H1 (cell line): ENCODE results near the gene DAPK1. TPM values are rescaled to one million over a fixed set of nuclear protein-coding genes. Genes with fewer than 3 reads are reported as not detected.

Source experiments
- CTCF ChIA-PET: fragments of 300-600 bp; sonication (Branson Sonifier 250); formaldehyde crosslinking; loops from one replicate; lab custom pipeline; 2021; ENCODE audit not compliant: partially characterized antibody; lab: Charles Lee
- POLR2A ChIA-PET: fragments of 300-600 bp; sonication (Branson Sonifier 250); formaldehyde crosslinking; loops from one replicate; lab custom pipeline; 2021; ENCODE audit warnings: inconsistent platforms; ENCODE audit not compliant: partially characterized antibody; lab: Charles Lee
- DNase-seq, 2 experiments: peaks; one replicate each; pipeline versions ENCODE4 v3.0.0 to v3.0.0-alpha.2; 2010 to 2022; ENCODE audit warnings: low spot score in 2 of 2, low read depth in 1 of 2, mixed read lengths in 1 of 2
- FAIRE-seq: peaks from 2 replicates; lab custom pipeline; 2011; peaks lifted over from hg19 to GRCh38; lab: Jason Lieb, UNC
- H2AFZ ChIP-seq: 2 replicates; pipeline ENCODE4 v1.8.1; 2012; ENCODE audit warnings: low read length, inconsistent platforms
- H2AK5ac ChIP-seq: 2 replicates; pipeline ENCODE4 v1.6.1; 2013; ENCODE audit warnings: low read depth, low read length
- H2BK120ac ChIP-seq: replicated peaks from 2 replicates; pipeline ENCODE3; 2013; ENCODE audit warnings: low read depth, low read length, inconsistent platforms
- H2BK12ac ChIP-seq: 2 replicates; pipeline ENCODE4 v1.6.1; 2013; ENCODE audit warnings: low read depth, low read length
- H2BK15ac ChIP-seq: 2 replicates; pipeline ENCODE4 v1.6.1; 2013; ENCODE audit warnings: low read length
- H2BK20ac ChIP-seq: 2 replicates; pipeline ENCODE4 v1.6.1; 2013; ENCODE audit warnings: low read length
- H2BK5ac ChIP-seq: 2 replicates; pipeline ENCODE4 v1.6.1; 2013; ENCODE audit warnings: low read depth, low read length
- H3K14ac ChIP-seq: 2 replicates; pipeline ENCODE4 v1.6.1; 2013; ENCODE audit warnings: inconsistent platforms; ENCODE audit not compliant: insufficient read length
- H3K18ac ChIP-seq: 2 replicates; pipeline ENCODE4 v1.6.1; 2013; ENCODE audit warnings: low read length; ENCODE audit errors: extremely low read depth
- H3K23ac ChIP-seq: 2 replicates; pipeline ENCODE4 v1.6.1; 2013; ENCODE audit warnings: inconsistent platforms; ENCODE audit not compliant: insufficient read length
- H3K23me2 ChIP-seq: 2 replicates; pipeline ENCODE4 v1.6.1; 2013; ENCODE audit warnings: low read depth, low read length
- H3K27ac ChIP-seq: 2 replicates; pipeline ENCODE4 v1.6.1; 2011; ENCODE audit warnings: low read depth, low read length, inconsistent platforms
- H3K27me3 ChIP-seq, 4 experiments: replicated peaks in 1 of 4; 1 replicate in 1 of 4; 2 replicates in 3 of 4; pipeline versions ENCODE4 v1.6.1 to v1.8.1; 2011 to 2013; ENCODE audit warnings: low read length in 3 of 4, mild to moderate bottlenecking in 3 of 4, inconsistent platforms in 2 of 4, mixed read lengths in 2 of 4, moderate library complexity in 1 of 4; ENCODE audit not compliant: control insufficient read depth in 3 of 4, insufficient read depth in 3 of 4; ENCODE audit errors: extremely low read depth in 1 of 4
- H3K36me3 ChIP-seq, 4 experiments: 2 replicates each; pipeline versions ENCODE4 v1.6.1 to v1.8.1; 2011 to 2013; ENCODE audit warnings: mild to moderate bottlenecking in 4 of 4, low read length in 3 of 4, moderate library complexity in 2 of 4, control low read depth in 1 of 4, inconsistent platforms in 1 of 4; ENCODE audit not compliant: insufficient read depth in 4 of 4, control insufficient read depth in 2 of 4
- H3K4ac ChIP-seq: replicated peaks from 2 replicates; pipeline ENCODE3; 2013; ENCODE audit warnings: low read length, low read depth, mixed read lengths, inconsistent platforms; ENCODE audit not compliant: insufficient read length
- H3K4me1 ChIP-seq, 4 experiments: replicated peaks in 1 of 4; 1 replicate in 1 of 4; 2 replicates in 3 of 4; pipeline versions ENCODE4 v1.6.1 to v1.8.1; 2011 to 2013; ENCODE audit warnings: low read length in 3 of 4, inconsistent platforms in 2 of 4, mixed read lengths in 1 of 4; ENCODE audit not compliant: insufficient read depth in 4 of 4, control insufficient read depth in 3 of 4
- H3K4me2 ChIP-seq, 2 experiments: 2 replicates each; pipeline versions ENCODE4 v1.6.1 to v1.8.1; 2011 to 2013; ENCODE audit warnings: low read depth in 2 of 2, low read length in 2 of 2, control low read depth in 1 of 2, inconsistent platforms in 1 of 2, mild to moderate bottlenecking in 1 of 2; ENCODE audit not compliant: insufficient read depth in 1 of 2
- H3K4me3 ChIP-seq, 4 experiments: fragments of 200-600, 300-600 bp in 1 of 4; sonication (generic), shearing (Covaris generic), sonication (Bioruptor Twin) in 1 of 4; 2 replicates each; pipeline versions ENCODE4 v1.5.1 to v1.8.1; 2011 to 2016; ENCODE audit warnings: low read length in 4 of 4, low read depth in 3 of 4, control low read depth in 2 of 4, inconsistent platforms in 2 of 4, mild to moderate bottlenecking in 2 of 4, mixed read lengths in 1 of 4, moderate library complexity in 1 of 4; ENCODE audit not compliant: insufficient read depth in 2 of 4; ENCODE audit errors: extremely low read depth in 1 of 4
- H3K56ac ChIP-seq: replicated peaks from 2 replicates; pipeline ENCODE3; 2013; ENCODE audit warnings: low read depth, mild to moderate bottlenecking, mixed read lengths, low read length, inconsistent platforms; ENCODE audit not compliant: insufficient read length
- H3K79me1 ChIP-seq: 2 replicates; pipeline ENCODE4 v1.6.1; 2013; ENCODE audit warnings: low read depth, low read length, control low read depth
- H3K79me2 ChIP-seq, 2 experiments: 2 replicates each; pipeline versions ENCODE4 v1.6.1 to v1.8.1; 2012 to 2013; ENCODE audit warnings: low read length in 2 of 2, mild to moderate bottlenecking in 2 of 2, inconsistent platforms in 1 of 2; ENCODE audit not compliant: insufficient read depth in 2 of 2, control insufficient read depth in 1 of 2
- H3K9ac ChIP-seq, 4 experiments: replicated peaks in 1 of 4; 1 replicate in 1 of 4; 2 replicates in 3 of 4; pipeline versions ENCODE4 v1.6.1 to v1.8.1; 2011 to 2013; ENCODE audit warnings: low read depth in 3 of 4, low read length in 3 of 4, control low read depth in 2 of 4, mild to moderate bottlenecking in 2 of 4, moderate library complexity in 2 of 4, inconsistent platforms in 1 of 4; ENCODE audit errors: extremely low read depth in 1 of 4
- H3K9me3 ChIP-seq, 2 experiments: 2 replicates each; pipeline versions ENCODE4 v1.6.1 to v1.8.1; 2012 to 2013; ENCODE audit warnings: mild to moderate bottlenecking in 2 of 2, moderate library complexity in 2 of 2, control low read depth in 1 of 2, inconsistent platforms in 1 of 2, low read depth in 1 of 2, low read length in 1 of 2, mixed read lengths in 1 of 2; ENCODE audit not compliant: insufficient read depth in 2 of 2
- H4K20me1 ChIP-seq, 2 experiments: replicated peaks in 1 of 2; 2 replicates each; pipeline versions ENCODE3 to v1.8.1; 2011 to 2013; ENCODE audit warnings: inconsistent platforms in 2 of 2, low read length in 2 of 2, mild to moderate bottlenecking in 1 of 2; ENCODE audit not compliant: insufficient read depth in 2 of 2, control insufficient read depth in 1 of 2
- H4K5ac ChIP-seq: 2 replicates; pipeline ENCODE4 v1.6.1; 2013; ENCODE audit warnings: low read length, low read depth, mixed read lengths, inconsistent platforms; ENCODE audit not compliant: insufficient read length
- H4K8ac ChIP-seq: 2 replicates; pipeline ENCODE4 v1.8.0; 2013; ENCODE audit warnings: mild to moderate bottlenecking, moderate library complexity, low read length, inconsistent platforms; ENCODE audit not compliant: insufficient read depth; ENCODE audit errors: extremely low read depth
- H4K91ac ChIP-seq: replicated peaks from 2 replicates; pipeline ENCODE3; 2013; ENCODE audit warnings: low read length, mixed read lengths, inconsistent platforms; ENCODE audit not compliant: insufficient read length
- E2F6 ChIP-seq: IDR thresholded peaks from 2 replicates; pipeline ENCODE4 v1.6.1; 2012; ENCODE audit warnings: inconsistent platforms
- HDAC2 ChIP-seq, 2 experiments: fragments of 300-600 bp in 1 of 2; sonication (generic) in 1 of 2; IDR thresholded peaks; 2 replicates each; pipeline ENCODE4 v1.6.1; 2011 to 2012; ENCODE audit warnings: low read depth in 2 of 2, low read length in 2 of 2, mild to moderate bottlenecking in 2 of 2, moderate library complexity in 2 of 2, borderline replicate concordance in 1 of 2, inconsistent platforms in 1 of 2
- SRF ChIP-seq: IDR thresholded peaks from 2 replicates; pipeline ENCODE4 v1.6.1; 2011; ENCODE audit warnings: mild to moderate bottlenecking, low read depth, low read length, moderate library complexity
- TEAD4 ChIP-seq: IDR thresholded peaks from 2 replicates; pipeline ENCODE4 v1.6.1; 2012; ENCODE audit warnings: low read depth, low read length, inconsistent platforms, mixed read lengths
- USF2 ChIP-seq: IDR thresholded peaks from 2 replicates; pipeline ENCODE4 v1.6.1; 2011; ENCODE audit warnings: low read length, improper control_type of control experiment
- ZNF274 ChIP-seq: IDR thresholded peaks from 2 replicates; pipeline ENCODE4 v1.7.0; 2012; ENCODE audit warnings: low read length, borderline replicate concordance; ENCODE audit errors: extremely low read depth
- WGBS, 2 experiments: shearing (Covaris generic) in 1 of 2; methylation state at CpG; one replicate each; pipeline versions ENCODE4 v1.1.6 to v1.1.7; 2013 to 2015; ENCODE audit warnings: low lambda C conversion rate in 2 of 2, mixed read lengths in 2 of 2, inconsistent platforms in 1 of 2, low coverage in 1 of 2, missing lambda C conversion rate in 1 of 2; ENCODE audit not compliant: insufficient replicate concordance in 2 of 2, insufficient coverage in 1 of 2, insufficient read length in 1 of 2; ENCODE audit errors: extremely low coverage in 1 of 2, missing lambda C conversion rate in 1 of 2; 5-methylcytosine and 5-hydroxymethylcytosine counted together
- polyA plus RNA-seq, 7 experiments: library from polyadenylated mRNA; depleted of rRNA in 3 of 7; stranded (reverse) in 5 of 7; unstranded in 2 of 7; fragments of >200 nt in 5 of 7; fragments of 200-250 nt in 2 of 7; gene quantifications; 1 replicate in 5 of 7; 2 replicates in 1 of 7; 4 replicates in 1 of 7; pipeline versions ENCODE4 v1.2.1 to v1.2.3, GENCODE V29; 2011 to 2013; ENCODE audit warnings: missing spikeins in 2 of 7, mixed read lengths in 2 of 7
- total RNA-seq: library from RNA; stranded (reverse); fragmentation: NEBNext Ultra II Directional; extraction: Animal tissue kit (Norgen Biotek cat#: 25700); gene quantifications from 2 replicates; pipeline ENCODE4 v1.2.1, GENCODE V29; 2021
- TF ChIP-seq, protein P1 (sequence below): IDR thresholded peaks from 2 replicates; pipeline ENCODE4 v1.6.1; 2012; ENCODE audit warnings: low read length, inconsistent platforms

DAPK1 gene
- total and polyA plus RNA-seq, 2 of the 8 experiments (the other 6 are each of a cell fraction or from before 2014, with no cell fraction given): 62.4 to 131 TPM

GRCh38 chr9:87515588-87516221 is 18.0 kb downstream of the DAPK1 start:
- Histone ChIP-seq H3K27ac (no peak overlapping the region), H3K9me3 (no peaks in the 10 kb centered on the region), H3K9ac (no peak overlapping the region), H4K8ac (0 out of 2 replicates have a peak overlapping the region, but pooled peaks have one; percentile 45), H2BK120ac (no peak overlapping the region), H2BK5ac (peak overlapping the region; percentile 89), H3K4me1 (peaks cover 14 to 33% (median 21%) of the 10 kb centered on the region in 4 experiments), H3K4me2 (no peak overlapping the region; a peak in 1 of 4 replicates), H3K27me3 (no peaks in the 10 kb centered on the region), H3K23me2 (no peaks in the 10 kb centered on the region; the same call in 1 of the 2 replicates), H3K4ac (peak overlapping the region; percentile 27), H3K79me2 (peaks cover 8 to 89% of the 10 kb centered on the region in 2 experiments), H4K91ac (peak overlapping the region; percentile 14), H3K14ac (no peak overlapping the region), H3K36me3 (peaks cover 0 to 21% (median 2%) of the 10 kb centered on the region in 4 experiments; a peak in 5 of 8 replicates), H2AK5ac (no peak overlapping the region; the same call in 1 of the 2 replicates), H3K79me1 (peaks cover 32% of the 10 kb centered on the region), H2BK12ac (0 out of 2 replicates have a peak overlapping the region, but pooled peaks have one; percentile 13), H2AFZ (no peak overlapping the region), H3K56ac (no peak overlapping the region), H3K4me3 (no peak overlapping the region), H3K23ac (no peak overlapping the region), H2BK15ac (0 out of 2 replicates have a peak overlapping the region, but pooled peaks have one; percentile 61), H4K20me1 (peaks cover 8 to 15% of the 10 kb centered on the region in 2 experiments), H4K5ac (no peak overlapping the region), H2BK20ac (no peak overlapping the region), H3K18ac (0 out of 2 replicates have a peak overlapping the region, but pooled peaks have one; percentile 34)
- DNase-seq (no peak), FAIRE-seq (no peak)
- ChIA-PET CTCF (interaction anchor here (0.6 to 2.2 kb wide), 9 partner anchors 9 to 1428 kb away, joined by 3 to 8 read pairs (median 3); partner anchors contain the start of gene DAPK1), POLR2A (interaction anchor here (0.6 to 2.4 kb wide), 5 partner anchors 12 to 134 kb away, joined by 3 to 9 read pairs (median 4); partner anchors contain the start of gene DAPK1)
- 84% methylated on average over 9 of the region's 9 CpGs; no CpG with 5 or more reads in 1 of the 2 experiments for WGBS, 2 experiments
- TF ChIP-seq ZNF274: no peak
- no peak for TF ChIP-seq TEAD4
- no peak for TF ChIP-seq SRF
- TF ChIP-seq, protein P1, sequence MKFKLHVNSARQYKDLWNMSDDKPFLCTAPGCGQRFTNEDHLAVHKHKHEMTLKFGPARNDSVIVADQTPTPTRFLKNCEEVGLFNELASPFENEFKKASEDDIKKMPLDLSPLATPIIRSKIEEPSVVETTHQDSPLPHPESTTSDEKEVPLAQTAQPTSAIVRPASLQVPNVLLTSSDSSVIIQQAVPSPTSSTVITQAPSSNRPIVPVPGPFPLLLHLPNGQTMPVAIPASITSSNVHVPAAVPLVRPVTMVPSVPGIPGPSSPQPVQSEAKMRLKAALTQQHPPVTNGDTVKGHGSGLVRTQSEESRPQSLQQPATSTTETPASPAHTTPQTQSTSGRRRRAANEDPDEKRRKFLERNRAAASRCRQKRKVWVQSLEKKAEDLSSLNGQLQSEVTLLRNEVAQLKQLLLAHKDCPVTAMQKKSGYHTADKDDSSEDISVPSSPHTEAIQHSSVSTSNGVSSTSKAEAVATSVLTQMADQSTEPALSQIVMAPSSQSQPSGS: no peak
- no peak for TF ChIP-seq E2F6
- no peak for TF ChIP-seq HDAC2 (IDR thresholded peaks at IDR 0.05; ENCODE audit: borderline replicate concordance in 1 of 2, low read depth in 2 of 2, low read length in 2 of 2)
- no peak for TF ChIP-seq USF2
